ENCODE measurements around the gene TPM1. TPM values are rescaled to one million over a fixed set of nuclear protein-coding genes. Genes with fewer than 3 reads are reported as not detected.
A peak's percentile ranks its signal among the peaks of the same experiment; 100 is the strongest.
"Not testable (repeated sequence)": the region's sequence is repeated elsewhere in the genome, so short reads cannot be mapped to it uniquely, and the experiment has no call there.

Gene TPM1
- polyA plus RNA-seq, 6 donors from 2014 or later = 1.7 to 6.9 (median 4.0) TPM

DNA sequence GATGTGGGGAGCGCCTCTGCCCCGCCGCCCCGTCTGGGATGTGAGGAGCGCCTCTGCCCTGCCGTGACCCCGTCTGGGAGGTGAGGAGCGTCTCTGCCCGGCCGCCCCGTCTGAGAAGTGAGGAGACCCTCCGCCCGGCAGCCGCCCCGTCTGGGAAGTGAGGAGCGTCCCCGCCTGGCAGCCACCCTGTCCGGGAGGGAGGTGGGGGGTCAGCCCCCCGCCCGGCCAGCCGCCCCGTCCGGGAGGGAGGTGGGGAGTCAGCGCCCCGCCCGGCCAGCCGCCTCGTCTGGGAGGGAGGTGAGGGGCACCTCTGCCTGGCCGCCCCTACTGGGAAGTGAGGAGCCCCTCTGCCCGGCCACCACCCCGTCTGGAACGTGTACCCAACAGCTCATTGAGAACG is 56.4 kb downstream of the TPM1 start:
- not testable (repeated sequence) for ATAC-seq (ENCODE audit: low read depth in 2 of 2); DNase-seq; H3K4me3 Mint-ChIP-seq; H3K9me3 Mint-ChIP-seq; H3K4me1 Mint-ChIP-seq; H3K36me3 Mint-ChIP-seq; H3K27me3 Mint-ChIP-seq; H3K27ac Mint-ChIP-seq

GRCh38 chr15:63099581-63099980 is 57.0 kb downstream of the TPM1 start:
- not testable (repeated sequence) for H3K36me3 Mint-ChIP-seq; H3K27me3 Mint-ChIP-seq; DNase-seq; H3K4me3 Mint-ChIP-seq; H3K9me3 Mint-ChIP-seq; ATAC-seq (ENCODE audit: low read depth in 2 of 2); H3K27ac Mint-ChIP-seq; H3K4me1 Mint-ChIP-seq

GRCh38 chr15:63103416-63103815 is 60.9 kb downstream of the TPM1 start:
- Mint-ChIP-seq H3K4me1 (no peaks in the 10 kb centered on the region), H3K9me3 (peaks cover 0 to 11% (median 4%) of the 10 kb centered on the region in 7 donors), H3K27me3 (peaks cover 8 to 19% (median 9%) of the 10 kb centered on the region in 3 donors), H3K27ac (no peak overlapping the region), H3K36me3 (peaks cover 0 to 6% of the 10 kb centered on the region in 2 donors), H3K4me3 (peak overlapping the region in 1 of 8 donors; percentile 3)
- no peak for DNase-seq
- no peak for ATAC-seq (ENCODE audit: low read depth in 2 of 2)

DNA sequence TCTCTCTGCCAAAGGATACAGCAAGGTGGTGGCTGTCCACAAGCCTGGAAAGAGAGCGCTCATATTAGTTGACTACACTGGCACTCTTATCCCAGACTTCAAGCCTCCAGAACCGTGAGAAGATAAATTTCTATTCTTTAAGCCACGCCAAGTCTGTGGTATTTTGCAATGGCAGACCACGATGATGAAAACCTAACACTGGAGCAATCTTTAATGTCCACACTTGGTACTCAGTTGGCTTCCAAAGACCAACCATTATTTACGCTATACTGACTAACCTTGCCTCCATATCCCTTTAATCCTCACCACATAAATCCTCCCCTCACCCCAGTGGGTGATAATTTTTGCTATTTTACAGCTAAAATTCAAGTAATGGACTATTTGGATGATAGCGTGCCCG is 62.2 kb downstream of the TPM1 start:
- Mint-ChIP-seq H3K9me3 (peaks cover 0 to 11% (median 4%) of the 10 kb centered on the region in 7 donors), H3K36me3 (peaks cover 0 to 6% of the 10 kb centered on the region in 2 donors), H3K27me3 (peaks cover 9 to 30% (median 15%) of the 10 kb centered on the region in 3 donors), H3K4me1 (no peaks in the 10 kb centered on the region), H3K27ac (no peak overlapping the region), H3K4me3 (no peak overlapping the region)
- no peak for DNase-seq
- ATAC-seq (ENCODE audit: low read depth in 2 of 2) = no peak

DNA sequence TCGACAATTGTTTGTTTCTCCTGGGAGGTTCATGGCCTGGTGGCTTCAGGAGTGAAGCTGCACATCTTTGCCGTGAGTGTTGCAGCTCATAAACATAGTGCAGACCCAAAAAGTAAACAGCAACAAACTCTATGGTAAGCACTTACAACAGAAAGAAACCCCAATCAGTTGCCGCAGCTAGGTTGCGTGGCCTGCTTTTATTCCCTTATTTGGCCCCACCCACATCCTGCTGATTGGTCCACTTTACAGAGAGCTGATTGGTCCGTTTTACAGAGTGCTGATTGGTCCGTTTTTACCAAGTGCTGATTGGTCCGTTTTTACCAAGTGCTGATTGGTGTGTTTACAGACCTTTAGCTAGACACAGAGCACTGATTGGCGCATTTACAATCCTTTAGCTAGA is 62.8 kb downstream of the TPM1 start:
- not testable (repeated sequence) for H3K27ac Mint-ChIP-seq; H3K36me3 Mint-ChIP-seq; ATAC-seq (ENCODE audit: low read depth in 2 of 2); H3K4me3 Mint-ChIP-seq; H3K4me1 Mint-ChIP-seq; DNase-seq
- H3K9me3 Mint-ChIP-seq = peaks cover 0 to 11% (median 4%) of the 10 kb centered on the region in 7 donors
- H3K27me3 Mint-ChIP-seq = peaks cover 9 to 30% (median 15%) of the 10 kb centered on the region in 3 donors

DNA sequence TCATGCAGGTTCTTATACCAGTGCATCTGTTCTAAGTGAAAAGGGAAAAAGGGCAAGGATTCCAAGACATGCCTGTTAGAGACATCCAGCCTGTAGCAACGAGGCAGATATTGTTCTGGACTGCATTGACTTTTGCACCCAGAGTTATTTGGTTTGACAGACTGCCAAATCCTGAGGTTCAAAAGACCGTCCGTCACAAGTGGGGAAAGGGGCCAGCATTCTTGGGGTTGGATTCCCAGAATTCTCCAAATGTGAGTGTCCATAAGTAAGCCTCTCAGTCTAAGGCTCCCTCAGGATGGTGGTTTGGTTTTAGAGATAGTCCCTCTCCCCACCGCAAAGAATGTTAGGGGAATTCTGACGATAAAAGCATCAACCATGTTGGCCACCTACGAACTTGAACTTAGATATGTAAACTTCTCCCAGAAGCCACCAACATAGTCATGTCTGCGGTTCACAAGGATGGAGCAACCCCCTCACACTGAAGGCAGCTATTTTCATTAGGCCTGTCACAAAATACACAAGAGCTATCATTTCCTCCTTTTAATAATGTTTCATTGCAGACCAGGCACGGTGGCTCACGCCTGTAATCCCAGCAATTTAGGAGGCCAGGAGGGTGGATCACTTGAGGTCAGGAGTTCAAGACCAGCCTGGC is 65.5 kb downstream of the TPM1 start:
- Mint-ChIP-seq H3K4me3 (no peak overlapping the region), H3K4me1 (no peaks in the 10 kb centered on the region), H3K36me3 (peaks cover 0 to 6% of the 10 kb centered on the region in 2 donors), H3K27me3 (peaks cover 9 to 30% (median 15%) of the 10 kb centered on the region in 3 donors), H3K9me3 (peaks cover 0 to 9% (median 4%) of the 10 kb centered on the region in 7 donors), H3K27ac (no peak overlapping the region)
- DNase-seq (no peak), ATAC-seq (ENCODE audit: low read depth in 2 of 2) (no peak)

DNA sequence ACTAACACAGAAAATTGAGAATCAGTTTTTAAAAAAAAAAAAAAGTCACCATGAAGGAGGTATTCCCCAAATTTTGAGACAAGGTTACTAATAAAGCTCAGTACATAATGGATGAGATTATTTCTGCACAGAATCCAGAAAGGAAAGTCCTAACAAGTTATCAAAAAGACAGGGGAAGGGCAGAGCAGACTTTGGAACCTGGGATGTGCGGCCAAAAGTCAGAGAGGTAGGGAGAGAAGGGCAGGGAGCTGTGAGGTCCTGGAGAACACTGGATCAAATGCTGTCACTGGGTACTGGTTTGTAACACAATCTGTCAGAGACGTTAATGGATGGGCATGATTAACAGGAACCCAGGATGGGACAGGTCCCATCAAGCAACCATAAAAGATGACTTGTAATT is 67.0 kb downstream of the TPM1 start:
- no peak overlapping the region for H3K27ac Mint-ChIP-seq
- H3K4me1 Mint-ChIP-seq = no peaks in the 10 kb centered on the region
- peaks cover 0 to 6% of the 10 kb centered on the region in 2 donors for H3K36me3 Mint-ChIP-seq
- ATAC-seq (ENCODE audit: low read depth in 2 of 2) (no peak), DNase-seq (no peak)
- peaks cover 0 to 9% (median 4%) of the 10 kb centered on the region in 7 donors for H3K9me3 Mint-ChIP-seq
- peaks cover 5 to 30% (median 15%) of the 10 kb centered on the region in 3 donors for H3K27me3 Mint-ChIP-seq
- no peak overlapping the region for H3K4me3 Mint-ChIP-seq

DNA sequence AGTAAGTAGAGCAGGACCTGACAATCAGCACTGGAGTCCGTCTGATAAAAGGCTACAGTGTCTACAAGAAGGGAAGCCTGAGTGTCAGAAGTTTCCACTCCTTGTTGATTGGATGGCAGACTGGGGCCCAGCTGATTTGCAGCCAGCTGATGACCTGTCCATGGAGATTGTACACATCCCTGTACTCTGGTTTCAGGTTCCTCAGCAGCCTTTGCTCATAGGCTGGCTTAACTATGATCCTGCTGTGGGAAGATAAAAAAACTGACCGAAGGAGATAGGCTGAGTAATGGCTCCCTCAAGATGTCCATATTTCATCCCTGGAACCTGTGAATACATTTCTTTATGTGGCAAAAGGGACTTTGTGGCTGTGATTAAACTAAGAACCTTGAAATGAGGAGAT is 67.4 kb downstream of the TPM1 start:
- DNase-seq (no peak), ATAC-seq (ENCODE audit: low read depth in 2 of 2) (no peak)
- peaks cover 0 to 7% (median 4%) of the 10 kb centered on the region in 7 donors for H3K9me3 Mint-ChIP-seq
- no peaks in the 10 kb centered on the region for H3K4me1 Mint-ChIP-seq
- H3K36me3 Mint-ChIP-seq = peaks cover 0 to 6% of the 10 kb centered on the region in 2 donors
- no peak overlapping the region for H3K4me3 Mint-ChIP-seq
- peaks cover 5 to 25% (median 14%) of the 10 kb centered on the region in 3 donors for H3K27me3 Mint-ChIP-seq
- H3K27ac Mint-ChIP-seq = no peak overlapping the region

- peaks cover 0 to 6% of the 10 kb centered on the region in 2 donors for H3K36me3 Mint-ChIP-seq
Measured at GRCh38 chr15:63110428-63111026, 68.0 kb downstream of the TPM1 start.

GRCh38 chr15:63111481-63111880 is 68.9 kb downstream of the TPM1 start:
- no peaks in the 10 kb centered on the region for H3K36me3 Mint-ChIP-seq
- no peak overlapping the region for H3K27ac Mint-ChIP-seq
- DNase-seq (no peak), ATAC-seq (ENCODE audit: low read depth in 2 of 2) (no peak)
- H3K4me1 Mint-ChIP-seq = no peaks in the 10 kb centered on the region
- H3K9me3 Mint-ChIP-seq = no peaks in the 10 kb centered on the region
- H3K4me3 Mint-ChIP-seq = no peak overlapping the region
- H3K27me3 Mint-ChIP-seq = peaks cover 0 to 12% (median 8%) of the 10 kb centered on the region in 3 donors

More at GRCh38 chr15:63110428-63111026, 68.0 kb downstream of the TPM1 start:
- Mint-ChIP-seq H3K27me3 (peaks cover 0 to 21% (median 8%) of the 10 kb centered on the region in 3 donors), H3K27ac (no peak overlapping the region), H3K4me3 (no peak overlapping the region), H3K9me3 (peaks cover 0 to 4% (median under 1%) of the 10 kb centered on the region in 7 donors), H3K4me1 (no peaks in the 10 kb centered on the region)
- DNase-seq (no peak), ATAC-seq (ENCODE audit: low read depth in 2 of 2) (no peak)

- peak overlapping the region in 1 of 6 donors; percentile 37 for H3K27ac Mint-ChIP-seq
- peaks cover 0 to 12% (median 8%) of the 10 kb centered on the region in 3 donors for H3K27me3 Mint-ChIP-seq
- H3K4me3 Mint-ChIP-seq = no peak overlapping the region
- H3K4me1 Mint-ChIP-seq = no peaks in the 10 kb centered on the region
- DNase-seq (no peak), ATAC-seq (ENCODE audit: low read depth in 2 of 2) (no peak)
- no peaks in the 10 kb centered on the region for H3K9me3 Mint-ChIP-seq
- H3K36me3 Mint-ChIP-seq = no peaks in the 10 kb centered on the region
Measured at GRCh38 chr15:63112871-63113270, 70.3 kb downstream of the TPM1 start.

- Mint-ChIP-seq H3K36me3 (peaks cover 2 to 4% of the 10 kb centered on the region in 2 donors), H3K27ac (peak overlapping the region in 1 of 6 donors; percentile 63), H3K4me1 (no peaks in the 10 kb centered on the region), H3K27me3 (peaks cover 0 to under 1% (median 0%) of the 10 kb centered on the region in 3 donors), H3K9me3 (peaks cover 0 to 9% (median 4%) of the 10 kb centered on the region in 7 donors), H3K4me3 (no peak overlapping the region)
- ATAC-seq (ENCODE audit: low read depth in 2 of 2) (no peak), DNase-seq (no peak)
Measured at GRCh38 chr15:63114465-63114864, 71.9 kb downstream of the TPM1 start.
